Parathyroid adenoma (tissue), 2 donors: Measurements from ENCODE around the gene CUL9.
"Not testable (repeated sequence)": the region's sequence is repeated elsewhere in the genome, so short reads cannot be mapped to it uniquely, and the experiment has no call there.

ENCODE experiments used
- H2AFZ ChIP-seq: fragments of 300-600 bp; sonication (generic); one replicate; pipeline ENCODE4 v1.7.0; 2017; ENCODE audit warnings: antibody characterized with exemption, mild to moderate bottlenecking
- H3K27ac ChIP-seq: fragments of 300-600 bp; sonication (generic); one replicate; pipeline ENCODE4 v1.7.0; 2017
- H3K27me3 ChIP-seq: fragments of 300-600 bp; sonication (generic); one replicate; pipeline ENCODE4 v1.7.0; 2017; ENCODE audit warnings: low read length; ENCODE audit not compliant: control insufficient read depth, insufficient read depth
- H3K36me3 ChIP-seq: fragments of 300-600 bp; sonication (generic); one replicate; pipeline ENCODE4 v1.7.0; 2017; ENCODE audit warnings: low read length; ENCODE audit not compliant: control insufficient read depth, insufficient read depth
- H3K4me1 ChIP-seq: fragments of 300-600 bp; sonication (generic); one replicate; pipeline ENCODE4 v1.7.0; 2017; ENCODE audit warnings: control low read depth
- H3K4me2 ChIP-seq: fragments of 300-600 bp; sonication (generic); one replicate; pipeline ENCODE4 v1.7.0; 2017; ENCODE audit warnings: low read length
- H3K4me3 ChIP-seq: fragments of 300-600 bp; sonication (generic); one replicate; pipeline ENCODE4 v1.7.0; 2017; ENCODE audit warnings: low read depth, low read length
- H3K79me2 ChIP-seq: fragments of 300-600 bp; sonication (generic); one replicate; pipeline ENCODE4 v1.7.0; 2017; ENCODE audit warnings: control low read depth
- H3K9ac ChIP-seq: fragments of 300-600 bp; sonication (generic); one replicate; pipeline ENCODE4 v1.7.0; 2017; ENCODE audit warnings: mild to moderate bottlenecking
- H3K9me3 ChIP-seq: fragments of 300-600 bp; sonication (generic); one replicate; pipeline ENCODE4 v1.7.0; 2017; ENCODE audit warnings: low read length; ENCODE audit not compliant: control insufficient read depth
- TF ChIP-seq, protein P1 (sequence below): fragments of 300-600 bp; sonication (generic); IDR thresholded peaks from one replicate; pipeline ENCODE4 v1.7.0; 2017; ENCODE audit warnings: antibody characterized with exemption, mild to moderate bottlenecking
- donor health status: primary hyperparathyroidism.

Gene CUL9

DNA sequence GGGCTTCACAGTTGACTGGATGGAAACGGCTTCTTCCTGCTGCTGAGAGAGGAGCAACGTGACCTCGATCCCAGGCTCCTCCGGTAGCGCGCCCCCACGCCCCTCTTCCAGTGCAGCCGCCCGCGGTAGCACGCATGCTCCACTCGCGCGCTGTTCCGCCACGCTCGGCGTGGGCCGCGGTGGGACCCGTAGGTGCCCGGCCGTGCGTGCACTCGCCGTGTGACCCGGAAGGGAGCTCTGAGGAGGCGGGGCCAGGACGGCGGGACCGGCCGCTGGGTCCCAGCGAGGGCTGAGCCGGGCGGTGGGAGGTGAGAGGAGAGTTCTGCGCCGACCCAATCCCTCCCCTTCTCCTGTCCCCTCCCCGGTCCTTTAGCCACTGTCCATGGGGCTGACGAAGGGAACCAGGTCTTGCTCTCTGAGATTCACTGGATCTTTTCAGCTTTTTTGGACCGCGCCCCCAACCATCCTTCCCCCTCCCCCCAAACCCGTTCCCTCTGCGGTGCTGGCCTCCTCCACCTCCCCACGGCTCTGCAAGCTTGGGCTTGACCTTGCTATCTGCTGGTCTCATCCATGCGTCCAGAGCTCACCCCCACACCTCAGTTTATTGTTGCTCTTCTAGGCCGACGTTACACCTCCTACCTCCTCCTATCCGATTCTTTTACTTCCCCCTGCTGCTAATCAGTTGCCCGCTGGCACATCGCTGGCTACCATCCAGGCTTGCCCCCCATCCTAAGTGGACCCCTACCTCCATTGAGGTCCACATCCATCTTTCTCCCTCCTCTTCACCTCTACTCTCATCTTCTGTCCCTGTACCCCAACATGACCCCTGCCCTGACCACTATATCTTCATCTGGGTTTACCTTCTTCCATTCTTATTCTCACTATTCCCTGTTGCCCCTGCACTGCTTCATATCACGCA, at the start of gene CUL9:
TSS of gene CUL9 (plus strand) at position 255 of the 919 bp plus-strand sequence. CDS start 2,115 bp downstream, outside the sequence.
- H3K4me2 ChIP-seq = peak within 1 kb of the TSS; percentile 96
- H3K27ac ChIP-seq = peak within 1 kb of the TSS; percentile 51
- peak within 1 kb of the TSS; percentile 90 for H3K4me3 ChIP-seq
- H3K79me2 ChIP-seq = peaks cover 2% of the 10 kb centered on the region
- no peaks in the 10 kb centered on the region for H3K36me3 ChIP-seq
- TF ChIP-seq, protein P1, sequence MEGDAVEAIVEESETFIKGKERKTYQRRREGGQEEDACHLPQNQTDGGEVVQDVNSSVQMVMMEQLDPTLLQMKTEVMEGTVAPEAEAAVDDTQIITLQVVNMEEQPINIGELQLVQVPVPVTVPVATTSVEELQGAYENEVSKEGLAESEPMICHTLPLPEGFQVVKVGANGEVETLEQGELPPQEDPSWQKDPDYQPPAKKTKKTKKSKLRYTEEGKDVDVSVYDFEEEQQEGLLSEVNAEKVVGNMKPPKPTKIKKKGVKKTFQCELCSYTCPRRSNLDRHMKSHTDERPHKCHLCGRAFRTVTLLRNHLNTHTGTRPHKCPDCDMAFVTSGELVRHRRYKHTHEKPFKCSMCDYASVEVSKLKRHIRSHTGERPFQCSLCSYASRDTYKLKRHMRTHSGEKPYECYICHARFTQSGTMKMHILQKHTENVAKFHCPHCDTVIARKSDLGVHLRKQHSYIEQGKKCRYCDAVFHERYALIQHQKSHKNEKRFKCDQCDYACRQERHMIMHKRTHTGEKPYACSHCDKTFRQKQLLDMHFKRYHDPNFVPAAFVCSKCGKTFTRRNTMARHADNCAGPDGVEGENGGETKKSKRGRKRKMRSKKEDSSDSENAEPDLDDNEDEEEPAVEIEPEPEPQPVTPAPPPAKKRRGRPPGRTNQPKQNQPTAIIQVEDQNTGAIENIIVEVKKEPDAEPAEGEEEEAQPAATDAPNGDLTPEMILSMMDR = no peak
- no peaks in the 10 kb centered on the region for H3K9me3 ChIP-seq
- peak within 1 kb of the TSS; percentile 16 for H3K9ac ChIP-seq
- H2AFZ ChIP-seq = peak within 1 kb of the TSS; percentile 78
- H3K27me3 ChIP-seq = no peaks in the 10 kb centered on the region
- H3K4me1 ChIP-seq = peaks cover 6% of the 10 kb centered on the region

DNA sequence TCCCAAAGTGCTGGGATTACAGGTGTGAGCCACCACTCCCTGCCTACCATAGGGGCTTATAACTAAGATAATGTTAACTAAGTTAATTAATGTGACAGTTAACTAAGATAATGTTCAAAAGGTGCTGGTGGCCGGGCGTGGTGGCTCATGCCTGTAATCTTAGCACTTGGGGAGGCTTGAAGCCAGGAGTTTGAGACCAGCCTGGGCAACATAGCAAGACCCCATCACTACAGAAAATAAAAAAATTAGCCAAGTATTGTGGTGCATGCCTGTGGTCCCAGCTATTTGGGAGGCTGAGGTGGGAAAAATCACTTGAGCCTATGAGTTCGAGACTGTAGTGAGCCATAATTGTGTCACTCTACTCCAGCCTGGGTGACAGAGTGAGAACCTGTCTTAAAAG, 43.7 kb upstream of the CUL9 start:
- Histone ChIP-seq H3K9me3 (no peaks in the 10 kb centered on the region), H3K4me1 (peaks cover 1% of the 10 kb centered on the region), H3K27me3 (no peaks in the 10 kb centered on the region), H2AFZ (no peak overlapping the region), H3K4me3 (no peak overlapping the region), H3K27ac (no peak overlapping the region), H3K4me2 (no peak overlapping the region), H3K9ac (no peak overlapping the region), H3K36me3 (no peaks in the 10 kb centered on the region), H3K79me2 (no peaks in the 10 kb centered on the region)
- TF ChIP-seq, protein P1 = no peak

DNA sequence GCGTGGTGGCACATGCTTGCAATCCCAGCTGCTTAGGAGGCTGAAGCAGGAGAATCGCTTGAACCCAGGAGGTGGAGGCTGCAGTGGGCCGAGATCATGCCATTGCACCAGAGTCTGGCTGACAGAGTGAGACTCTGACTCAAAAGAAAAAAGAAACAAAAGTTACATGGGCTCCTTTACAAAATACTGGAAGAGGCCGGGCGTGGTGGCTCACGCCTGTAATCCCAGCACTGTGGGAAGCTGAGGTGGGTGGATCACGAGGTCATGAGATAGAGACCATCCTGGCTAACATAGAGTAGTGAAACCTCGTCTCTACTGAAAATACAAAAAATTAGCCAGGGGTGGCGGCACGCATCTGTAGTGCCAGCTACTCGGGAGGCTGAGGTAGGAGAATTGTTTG, 42.0 kb upstream of the CUL9 start:
- not testable (repeated sequence) for H3K79me2 ChIP-seq, H3K4me1 ChIP-seq, H3K9ac ChIP-seq, H3K4me2 ChIP-seq, H3K9me3 ChIP-seq, H2AFZ ChIP-seq, H3K27me3 ChIP-seq, H3K36me3 ChIP-seq, H3K4me3 ChIP-seq, H3K27ac ChIP-seq

DNA sequence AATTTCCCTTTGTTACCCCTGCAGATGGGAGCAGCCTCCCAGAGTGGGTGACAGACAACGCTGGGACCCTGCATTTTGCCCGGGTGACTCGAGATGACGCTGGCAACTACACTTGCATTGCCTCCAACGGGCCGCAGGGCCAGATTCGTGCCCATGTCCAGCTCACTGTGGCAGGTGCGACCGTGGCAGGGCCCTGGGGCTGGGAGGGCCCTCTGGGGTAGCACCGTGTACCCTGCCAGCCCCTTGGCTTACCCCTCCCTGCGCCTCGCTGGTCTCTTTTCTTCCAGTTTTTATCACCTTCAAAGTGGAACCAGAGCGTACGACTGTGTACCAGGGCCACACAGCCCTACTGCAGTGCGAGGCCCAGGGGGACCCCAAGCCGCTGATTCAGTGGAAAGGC, 40.4 kb upstream of the CUL9 start:
- Histone ChIP-seq H3K9ac (no peak overlapping the region), H3K36me3 (no peaks in the 10 kb centered on the region), H3K27ac (no peak overlapping the region), H3K79me2 (no peaks in the 10 kb centered on the region), H3K27me3 (no peaks in the 10 kb centered on the region), H3K4me3 (no peak overlapping the region), H3K4me1 (peaks cover 3% of the 10 kb centered on the region), H2AFZ (no peak overlapping the region), H3K9me3 (no peaks in the 10 kb centered on the region), H3K4me2 (no peak overlapping the region)
- TF ChIP-seq, protein P1 = no peak

DNA sequence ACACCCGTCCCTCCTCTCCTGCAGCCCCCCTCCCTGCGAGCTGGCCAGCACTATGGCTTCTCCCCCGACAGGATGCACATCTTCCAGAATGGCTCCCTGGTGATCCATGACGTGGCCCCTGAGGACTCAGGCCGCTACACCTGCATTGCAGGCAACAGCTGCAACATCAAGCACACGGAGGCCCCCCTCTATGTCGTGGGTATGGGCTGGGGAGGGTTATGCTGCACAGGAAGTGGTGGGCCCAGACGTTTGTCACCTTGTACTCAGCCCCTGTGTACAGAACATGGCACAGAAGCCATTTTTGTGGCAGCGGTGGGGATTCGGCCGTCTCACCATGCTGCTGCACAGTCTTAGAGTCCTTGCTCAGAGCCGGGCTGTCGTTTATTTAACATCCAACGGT, 39.9 kb upstream of the CUL9 start:
- Histone ChIP-seq H3K27ac (no peak overlapping the region), H3K79me2 (no peaks in the 10 kb centered on the region), H2AFZ (no peak overlapping the region), H3K9ac (no peak overlapping the region), H3K9me3 (no peaks in the 10 kb centered on the region), H3K4me1 (peaks cover 3% of the 10 kb centered on the region), H3K4me3 (no peak overlapping the region), H3K4me2 (no peak overlapping the region), H3K36me3 (no peaks in the 10 kb centered on the region), H3K27me3 (no peaks in the 10 kb centered on the region)
- TF ChIP-seq, protein P1 = no peak
